PC-3 (cell line): ENCODE data around the gene POLR2C.

Source experiments
- EZH2 ChIP-seq: fragments of 300-600 bp; sonication (generic); IDR thresholded peaks from one replicate; pipeline ENCODE4 v1.6.1; 2017; ENCODE audit warnings: antibody characterized with exemption, mild to moderate bottlenecking, low read length; ENCODE audit not compliant: unreplicated experiment
- TF ChIP-seq, protein P1 (sequence below): fragments of 300-600 bp; sonication (generic); conservative IDR thresholded peaks from 2 replicates; pipeline ENCODE4 v1.5.1; 2017; ENCODE audit warnings: antibody characterized with exemption, low read depth, mild to moderate bottlenecking, low read length

- TF ChIP-seq, protein P1, sequence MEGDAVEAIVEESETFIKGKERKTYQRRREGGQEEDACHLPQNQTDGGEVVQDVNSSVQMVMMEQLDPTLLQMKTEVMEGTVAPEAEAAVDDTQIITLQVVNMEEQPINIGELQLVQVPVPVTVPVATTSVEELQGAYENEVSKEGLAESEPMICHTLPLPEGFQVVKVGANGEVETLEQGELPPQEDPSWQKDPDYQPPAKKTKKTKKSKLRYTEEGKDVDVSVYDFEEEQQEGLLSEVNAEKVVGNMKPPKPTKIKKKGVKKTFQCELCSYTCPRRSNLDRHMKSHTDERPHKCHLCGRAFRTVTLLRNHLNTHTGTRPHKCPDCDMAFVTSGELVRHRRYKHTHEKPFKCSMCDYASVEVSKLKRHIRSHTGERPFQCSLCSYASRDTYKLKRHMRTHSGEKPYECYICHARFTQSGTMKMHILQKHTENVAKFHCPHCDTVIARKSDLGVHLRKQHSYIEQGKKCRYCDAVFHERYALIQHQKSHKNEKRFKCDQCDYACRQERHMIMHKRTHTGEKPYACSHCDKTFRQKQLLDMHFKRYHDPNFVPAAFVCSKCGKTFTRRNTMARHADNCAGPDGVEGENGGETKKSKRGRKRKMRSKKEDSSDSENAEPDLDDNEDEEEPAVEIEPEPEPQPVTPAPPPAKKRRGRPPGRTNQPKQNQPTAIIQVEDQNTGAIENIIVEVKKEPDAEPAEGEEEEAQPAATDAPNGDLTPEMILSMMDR, result no peak
- TF ChIP-seq EZH2, result no peak
Observed at GRCh38 chr16:57452021-57452420, 10.5 kb upstream of the POLR2C start.
